WTC11 (cell line): ENCODE data around the gene RAPGEF3. TPM values are rescaled to one million over a fixed set of nuclear protein-coding genes. Genes with fewer than 3 reads are reported as not detected.

ENCODE experiments used
- ATAC-seq: fragments of 200-7000 bp; cut with Tn5 transposase; 2 replicates; pipeline ENCODE4 v1.10.0; 2021; ENCODE audit warnings: mild to moderate bottlenecking, moderate library complexity
- CTCF ChIA-PET: fragments of 300-600 bp; sonication (Branson Sonifier 250); formaldehyde crosslinking; loops from one replicate; lab custom pipeline; 2021; ENCODE audit warnings: antibody characterized with exemption; lab: Charles Lee
- POLR2A ChIA-PET: fragments of 350-600 bp; sonication (Branson Sonifier 250); formaldehyde crosslinking; loops from one replicate; lab custom pipeline; 2021; ENCODE audit warnings: antibody characterized with exemption; lab: Charles Lee
- DNase-seq: peaks from one replicate; pipeline ENCODE4 v3.0.0; 2021; ENCODE audit warnings: low spot score
- H3K27ac Mint-ChIP-seq: 2 replicates; pipeline ENCODE4 v1.8.0; 2021; ENCODE audit warnings: mixed read lengths
- H3K27me3 Mint-ChIP-seq: 2 replicates; pipeline ENCODE4 v1.8.0; 2021; ENCODE audit warnings: low read depth, mild to moderate bottlenecking, moderate library complexity, mixed read lengths
- H3K36me3 Mint-ChIP-seq: 2 replicates; pipeline ENCODE4 v1.8.0; 2021; ENCODE audit warnings: mixed read lengths
- H3K4me1 Mint-ChIP-seq: 2 replicates; pipeline ENCODE4 v1.8.0; 2022; ENCODE audit warnings: mixed read lengths
- H3K4me3 Mint-ChIP-seq: 2 replicates; pipeline ENCODE4 v1.8.0; 2021; ENCODE audit warnings: mild to moderate bottlenecking, moderate library complexity, mixed read lengths
- H3K9me3 Mint-ChIP-seq: 2 replicates; pipeline ENCODE4 v1.8.0; 2021; ENCODE audit warnings: mixed read lengths
- FOXP1 ChIP-seq: sonication (generic); formaldehyde crosslinking; IDR thresholded peaks from 2 replicates; pipeline ENCODE4 v1.8.0; 2022; ENCODE audit warnings: missing genetic modification reagents, mild to moderate bottlenecking, moderate library complexity, borderline replicate concordance
- GABPB1 ChIP-seq: sonication (generic); formaldehyde crosslinking; IDR thresholded peaks from 2 replicates; pipeline ENCODE4 v1.8.1; 2023; ENCODE audit warnings: mild to moderate bottlenecking, missing genetic modification reagents
- MYBL2 ChIP-seq: sonication (generic); formaldehyde crosslinking; IDR thresholded peaks from 2 replicates; pipeline ENCODE4 v1.8.1; 2023; ENCODE audit warnings: mild to moderate bottlenecking, moderate library complexity, missing genetic modification reagents
- NR3C1 ChIP-seq: sonication (generic); formaldehyde crosslinking; conservative IDR thresholded peaks from 2 replicates; pipeline ENCODE4 v1.8.1; 2023; ENCODE audit warnings: low read depth, mild to moderate bottlenecking, missing genetic modification reagents
- PRDM15 ChIP-seq: sonication (generic); formaldehyde crosslinking; IDR thresholded peaks from 2 replicates; pipeline ENCODE4 v1.8.0; 2022; ENCODE audit warnings: missing genetic modification reagents
- USF2 ChIP-seq: sonication (generic); formaldehyde crosslinking; IDR thresholded peaks from 2 replicates; pipeline ENCODE4 v1.8.1; 2023; ENCODE audit warnings: mild to moderate bottlenecking, missing genetic modification reagents, moderate library complexity
- ZNF219 ChIP-seq: sonication (generic); formaldehyde crosslinking; IDR thresholded peaks from 2 replicates; pipeline ENCODE4 v1.8.0; 2023; ENCODE audit warnings: missing genetic modification reagents, mild to moderate bottlenecking, borderline replicate concordance
- ZNF423 ChIP-seq: fragments of 250-450 bp; sonication (Bioruptor Pico); IDR thresholded peaks from 2 replicates; pipeline ENCODE4 v2.1.2; 2022; ENCODE audit warnings: mild to moderate bottlenecking, moderate library complexity
- total RNA-seq: library from RNA; stranded (reverse); gene quantifications from 3 replicates; pipeline ENCODE4 v1.2.3, GENCODE V29; 2021
- TF ChIP-seq, protein P1 (sequence below): sonication (generic); formaldehyde crosslinking; IDR thresholded peaks from 2 replicates; pipeline ENCODE4 v1.8.1; 2023; ENCODE audit warnings: mild to moderate bottlenecking, missing genetic modification reagents, moderate library complexity
- TF ChIP-seq, protein P2 (sequence below): sonication (generic); formaldehyde crosslinking; IDR thresholded peaks from 2 replicates; pipeline ENCODE4 v1.8.0; 2023; ENCODE audit warnings: missing genetic modification reagents
- TF ChIP-seq, protein P3 (sequence below): sonication (generic); formaldehyde crosslinking; conservative IDR thresholded peaks from 2 replicates; pipeline ENCODE4 v1.8.1; 2023; ENCODE audit warnings: mild to moderate bottlenecking, low read depth, missing genetic modification reagents, moderate library complexity

The RAPGEF3 gene
- total RNA-seq, 1 experiment from 2014 or later: 13.3 TPM

GRCh38 chr12:47736216-47736615 lies 22.5 kb downstream of the RAPGEF3 start (continued):
- TF ChIP-seq, protein P1, sequence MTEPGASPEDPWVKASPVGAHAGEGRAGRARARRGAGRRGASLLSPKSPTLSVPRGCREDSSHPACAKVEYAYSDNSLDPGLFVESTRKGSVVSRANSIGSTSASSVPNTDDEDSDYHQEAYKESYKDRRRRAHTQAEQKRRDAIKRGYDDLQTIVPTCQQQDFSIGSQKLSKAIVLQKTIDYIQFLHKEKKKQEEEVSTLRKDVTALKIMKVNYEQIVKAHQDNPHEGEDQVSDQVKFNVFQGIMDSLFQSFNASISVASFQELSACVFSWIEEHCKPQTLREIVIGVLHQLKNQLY (CRISPR knock-in tag): no peak
- TF ChIP-seq PRDM15 (CRISPR knock-in tag): no peak
- no peak for TF ChIP-seq MYBL2 (CRISPR knock-in tag)
- TF ChIP-seq USF2 (CRISPR knock-in tag): no peak
- TF ChIP-seq, protein P2, sequence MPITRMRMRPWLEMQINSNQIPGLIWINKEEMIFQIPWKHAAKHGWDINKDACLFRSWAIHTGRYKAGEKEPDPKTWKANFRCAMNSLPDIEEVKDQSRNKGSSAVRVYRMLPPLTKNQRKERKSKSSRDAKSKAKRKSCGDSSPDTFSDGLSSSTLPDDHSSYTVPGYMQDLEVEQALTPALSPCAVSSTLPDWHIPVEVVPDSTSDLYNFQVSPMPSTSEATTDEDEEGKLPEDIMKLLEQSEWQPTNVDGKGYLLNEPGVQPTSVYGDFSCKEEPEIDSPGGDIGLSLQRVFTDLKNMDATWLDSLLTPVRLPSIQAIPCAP (CRISPR knock-in tag): no peak

DNA sequence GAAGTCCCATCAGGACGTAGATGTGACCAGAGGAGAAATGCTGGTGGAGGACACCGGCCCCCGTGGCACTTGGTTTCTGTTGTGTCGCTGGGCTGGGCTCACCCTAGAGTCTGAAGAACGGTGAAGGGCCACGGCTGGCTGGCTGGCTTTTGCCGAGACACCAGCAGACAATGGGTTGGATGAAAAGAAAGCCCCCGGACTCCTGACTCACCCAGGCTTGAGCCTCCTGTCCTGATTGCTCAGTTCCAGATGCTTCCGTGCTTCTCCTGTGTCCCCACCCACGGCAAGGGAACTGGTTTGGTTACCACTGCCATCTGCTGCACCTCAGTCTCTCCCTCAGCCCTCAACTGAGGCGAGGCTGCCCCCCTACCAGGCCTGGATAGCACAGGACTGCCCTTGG lies 23.0 kb downstream of the RAPGEF3 start:
- DNase-seq (no peak), ATAC-seq (no peak)
- ChIA-PET POLR2A (no interaction called here), CTCF (interaction anchor here (1.7 to 15.4 kb wide), 6 partner anchors 8 to 103 kb away, joined by 13 to 735 read pairs (median 42); partner anchors contain the start of genes RAPGEF3 and SLC48A1)
- Mint-ChIP-seq H3K9me3 (no peaks in the 10 kb centered on the region), H3K36me3 (no peaks in the 10 kb centered on the region), H3K4me1 (peaks cover 26% of the 10 kb centered on the region), H3K27ac (no peak overlapping the region), H3K27me3 (peaks cover 7% of the 10 kb centered on the region; the same call in 1 of the 2 replicates), H3K4me3 (no peak overlapping the region)
- no peak for TF ChIP-seq NR3C1 (CRISPR knock-in tag)
- no peak; the same call in 1 of the 2 replicates for TF ChIP-seq FOXP1 (CRISPR knock-in tag)
- TF ChIP-seq GABPB1 (CRISPR knock-in tag): no peak
- TF ChIP-seq PRDM15 (CRISPR knock-in tag): no peak
- no peak for TF ChIP-seq ZNF219 (CRISPR knock-in tag)
- no peak for TF ChIP-seq ZNF423 (CRISPR knock-in tag)
- TF ChIP-seq, protein P2 (CRISPR knock-in tag): no peak
- TF ChIP-seq, protein P3, sequence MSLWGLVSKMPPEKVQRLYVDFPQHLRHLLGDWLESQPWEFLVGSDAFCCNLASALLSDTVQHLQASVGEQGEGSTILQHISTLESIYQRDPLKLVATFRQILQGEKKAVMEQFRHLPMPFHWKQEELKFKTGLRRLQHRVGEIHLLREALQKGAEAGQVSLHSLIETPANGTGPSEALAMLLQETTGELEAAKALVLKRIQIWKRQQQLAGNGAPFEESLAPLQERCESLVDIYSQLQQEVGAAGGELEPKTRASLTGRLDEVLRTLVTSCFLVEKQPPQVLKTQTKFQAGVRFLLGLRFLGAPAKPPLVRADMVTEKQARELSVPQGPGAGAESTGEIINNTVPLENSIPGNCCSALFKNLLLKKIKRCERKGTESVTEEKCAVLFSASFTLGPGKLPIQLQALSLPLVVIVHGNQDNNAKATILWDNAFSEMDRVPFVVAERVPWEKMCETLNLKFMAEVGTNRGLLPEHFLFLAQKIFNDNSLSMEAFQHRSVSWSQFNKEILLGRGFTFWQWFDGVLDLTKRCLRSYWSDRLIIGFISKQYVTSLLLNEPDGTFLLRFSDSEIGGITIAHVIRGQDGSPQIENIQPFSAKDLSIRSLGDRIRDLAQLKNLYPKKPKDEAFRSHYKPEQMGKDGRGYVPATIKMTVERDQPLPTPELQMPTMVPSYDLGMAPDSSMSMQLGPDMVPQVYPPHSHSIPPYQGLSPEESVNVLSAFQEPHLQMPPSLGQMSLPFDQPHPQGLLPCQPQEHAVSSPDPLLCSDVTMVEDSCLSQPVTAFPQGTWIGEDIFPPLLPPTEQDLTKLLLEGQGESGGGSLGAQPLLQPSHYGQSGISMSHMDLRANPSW (CRISPR knock-in tag): no peak
